ENCODE data around the gene DBNDD2.

Gene DBNDD2

DNA sequence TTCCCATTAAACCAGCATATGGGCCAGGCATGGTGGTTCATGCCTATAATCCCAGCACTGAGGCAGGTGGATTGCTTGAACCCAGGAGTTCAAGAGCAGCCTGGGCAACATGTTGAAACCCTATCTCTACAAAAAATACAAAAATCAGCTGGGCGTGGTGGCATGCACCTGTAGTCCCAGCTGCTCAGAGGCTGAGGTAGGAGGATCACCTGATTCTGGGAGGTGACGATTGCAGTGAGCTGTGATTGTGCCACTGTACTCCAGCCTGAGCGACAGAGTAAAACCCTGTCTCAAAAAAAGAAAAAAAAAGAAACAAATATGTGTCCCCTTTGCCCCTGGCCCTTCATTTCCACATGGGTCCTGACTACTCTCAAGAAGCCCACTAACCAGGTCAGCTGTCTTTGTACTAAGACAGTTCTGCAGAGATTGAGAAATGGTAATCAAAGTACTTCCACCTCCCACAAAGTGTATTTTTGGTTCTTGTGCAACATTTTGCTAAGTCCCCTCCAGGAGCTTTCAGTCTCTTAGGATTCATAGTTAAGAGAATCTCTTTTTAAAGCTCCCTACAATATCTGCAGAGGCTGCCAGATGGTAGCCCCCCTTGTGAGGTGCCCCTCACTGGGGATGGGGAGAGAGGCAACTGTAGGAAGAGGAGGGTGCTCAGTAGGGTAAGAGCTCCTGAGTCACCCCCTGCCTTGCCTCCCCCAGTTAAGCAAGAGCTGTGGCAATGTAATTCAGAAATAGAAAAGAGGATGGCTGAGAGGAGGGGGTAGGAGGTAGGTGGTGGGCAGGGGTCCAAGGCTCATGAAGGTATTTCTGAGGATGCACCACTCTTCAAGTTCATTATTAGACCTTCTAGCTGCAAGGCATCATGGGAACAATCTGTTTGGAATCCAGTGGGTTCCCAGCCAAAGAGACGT is 44.9 kb downstream of the DBNDD2 start:
- no peak for DNase-seq

DNA sequence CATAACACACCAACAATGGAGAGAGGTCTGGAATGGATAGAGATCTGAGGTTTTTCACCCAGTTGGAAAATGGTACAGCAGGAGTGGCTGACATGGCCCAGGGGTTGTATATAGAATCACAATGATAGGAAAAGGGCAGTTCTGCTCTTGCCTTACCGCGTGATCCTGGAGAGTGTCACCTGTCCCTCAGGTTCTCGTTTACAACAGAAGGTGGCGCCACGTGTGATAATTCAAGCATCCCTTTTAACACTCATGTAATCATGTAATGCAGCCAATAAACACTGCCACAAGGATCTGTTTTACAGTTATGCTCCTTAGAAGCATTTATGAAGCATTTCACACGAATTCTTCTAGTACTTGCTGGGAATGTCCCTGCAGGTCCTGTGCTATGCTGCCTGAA is 48.5 kb downstream of the DBNDD2 start:
- peak; percentile 25 for DNase-seq

DNA sequence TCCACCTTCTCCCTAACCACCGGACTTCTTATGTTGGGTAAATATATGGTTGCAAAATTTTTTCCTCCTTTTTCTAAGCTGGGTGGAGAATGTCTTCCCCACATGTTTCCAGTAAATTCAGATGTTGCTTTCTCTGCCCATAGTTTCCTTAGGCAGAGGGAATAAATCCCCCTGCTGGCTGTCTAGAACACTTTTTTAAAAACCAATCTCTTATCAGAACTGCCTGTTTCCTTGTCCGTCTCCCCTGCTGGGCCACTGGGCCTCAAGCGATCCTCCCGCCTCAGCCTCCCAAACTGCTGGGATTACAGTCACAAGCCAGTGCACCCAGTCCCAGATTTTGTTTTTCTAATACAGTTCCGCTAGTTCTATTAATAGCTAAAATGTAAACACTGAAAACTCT is 51.5 kb downstream of the DBNDD2 start:
- no peak for DNase-seq

Measured in activated naive CD4-positive, alpha-beta T cell treated with anti-CD3 and anti-CD28 coated beads, Interleukin-2, amount 50 U/mL, for 16 hours (primary cell).